Lung (tissue), 12 donors: ENCODE results near the gene BTBD16. TPM values are rescaled to one million over a fixed set of nuclear protein-coding genes. Genes with fewer than 3 reads are reported as not detected.

Experiments
- ATAC-seq: fragments of 200-7000 bp; cut with Tn5 transposase; one replicate; pipeline ENCODE4 v1.9.1; 2020; ENCODE audit warnings: moderate number of reproducible peaks; ENCODE audit not compliant: insufficient read depth, low FRiP score
- DNase-seq, 3 donors: peaks; one replicate each; pipeline ENCODE4 v3.0.0-alpha.2; 2013 to 2017
- H3K27ac ChIP-seq, 2 donors: one replicate each; pipeline ENCODE4 v1.5.1; 2013; ENCODE audit warnings: mild to moderate bottlenecking in 2 of 2, moderate library complexity in 2 of 2, control low read depth in 1 of 2, inconsistent platforms in 1 of 2, low read depth in 1 of 2, low read length in 1 of 2
- H3K27me3 ChIP-seq, 3 donors: one replicate each; pipeline ENCODE4 v1.5.1; 2013; ENCODE audit warnings: low read length in 2 of 3; ENCODE audit not compliant: control insufficient read depth in 3 of 3, insufficient read depth in 3 of 3
- H3K36me3 ChIP-seq, 4 donors: one replicate each; pipeline ENCODE4 v1.5.1; 2013; ENCODE audit warnings: low read length in 4 of 4, mild to moderate bottlenecking in 1 of 4, moderate library complexity in 1 of 4; ENCODE audit not compliant: control insufficient read depth in 4 of 4, insufficient read depth in 4 of 4
- H3K4me1 ChIP-seq, 5 donors: one replicate each; pipeline ENCODE4 v1.5.1; 2013; ENCODE audit warnings: low read length in 5 of 5, mild to moderate bottlenecking in 2 of 5, moderate library complexity in 1 of 5; ENCODE audit not compliant: control insufficient read depth in 5 of 5, insufficient read depth in 5 of 5
- H3K4me3 ChIP-seq: one replicate; pipeline ENCODE4 v1.5.1; 2013; ENCODE audit warnings: mild to moderate bottlenecking, control low read depth, moderate library complexity
- H3K9ac ChIP-seq, 2 donors: one replicate each; pipeline ENCODE4 v1.5.1; 2013; ENCODE audit warnings: low read length in 2 of 2, control low read depth in 1 of 2; ENCODE audit not compliant: insufficient read depth in 1 of 2
- H3K9me3 ChIP-seq, 4 donors: one replicate each; pipeline ENCODE4 v1.5.1; 2013; ENCODE audit warnings: low read length in 3 of 4, mild to moderate bottlenecking in 1 of 4, moderate library complexity in 1 of 4; ENCODE audit not compliant: control insufficient read depth in 4 of 4, insufficient read depth in 3 of 4
- WGBS, 2 donors: extraction: QIAGEN DNeasy Blood & Tissue Kit; methylation state at CpG; one replicate each; pipeline ENCODE4 v1.1.7; 2013; 5-methylcytosine and 5-hydroxymethylcytosine counted together
- polyA plus RNA-seq, 2 donors: library from polyadenylated mRNA; stranded (reverse); fragments of 200-250 nt; gene quantifications; one replicate each; pipeline ENCODE4 v1.2.1, GENCODE V29; 2013
- total RNA-seq, 2 donors: library from RNA; depleted of rRNA in 1 of 2; stranded (reverse); fragments of >200 nt in 1 of 2; gene quantifications; one replicate each; pipeline ENCODE4 v1.2.1, GENCODE V29; 2014 to 2021
- TF ChIP-seq, protein P1 (sequence below): IDR thresholded peaks from 2 replicates; pipeline ENCODE4 v1.5.1; 2012; ENCODE audit warnings: mild to moderate bottlenecking; ENCODE audit errors: control extremely low read depth, extremely low read depth
- donor health status: control.
- donor health status: control.
- donor health status: Bipolar disorder and iron deficiency.
- donor health status: healthy.
- donor health status: DM: yes; HTN: yes; CAD: no.

The BTBD16 gene
- total and polyA plus RNA-seq, 4 donors, result 0.03 to 0.73 (median 0.67) TPM; not detected in 1

DNA sequence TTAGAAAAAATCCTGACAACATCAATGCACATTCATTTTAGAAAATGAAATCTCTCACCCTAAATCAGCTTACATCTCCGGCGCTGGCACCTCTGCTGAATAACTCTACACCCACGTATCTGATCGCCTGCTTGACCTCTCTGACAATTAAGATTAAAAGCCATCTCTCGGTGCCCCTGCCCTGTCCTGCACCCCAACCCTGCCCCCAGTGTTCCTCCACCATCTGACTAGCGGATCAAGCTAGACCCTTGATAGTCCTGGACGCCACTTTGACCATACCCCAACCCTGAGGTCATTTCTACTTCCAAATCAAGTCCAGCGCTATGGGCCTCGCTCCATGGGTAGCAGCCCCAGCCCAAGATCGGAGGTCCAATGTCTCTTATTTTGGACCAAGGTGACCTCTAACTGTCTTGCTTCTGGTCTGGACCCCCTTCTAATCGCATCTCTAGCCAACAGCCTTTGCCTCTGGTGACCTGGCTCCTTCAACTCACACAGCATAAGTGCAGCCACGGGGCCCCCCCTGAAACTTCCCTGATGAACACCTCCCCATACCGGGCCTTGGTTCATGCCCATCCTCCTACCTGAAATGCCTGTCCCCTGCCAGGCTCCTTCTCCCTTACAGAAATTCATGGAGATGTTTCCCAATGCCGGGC is 28.5 kb downstream of the BTBD16 start:
- no peaks in the 10 kb centered on the region for H3K4me1 ChIP-seq
- H3K4me3 ChIP-seq, result no peak overlapping the region
- no peaks in the 10 kb centered on the region for H3K36me3 ChIP-seq
- ATAC-seq (no peak), DNase-seq (no peak)
- H3K9me3 ChIP-seq, result no peaks in the 10 kb centered on the region
- no peak overlapping the region for H3K27ac ChIP-seq
- TF ChIP-seq, protein P1, sequence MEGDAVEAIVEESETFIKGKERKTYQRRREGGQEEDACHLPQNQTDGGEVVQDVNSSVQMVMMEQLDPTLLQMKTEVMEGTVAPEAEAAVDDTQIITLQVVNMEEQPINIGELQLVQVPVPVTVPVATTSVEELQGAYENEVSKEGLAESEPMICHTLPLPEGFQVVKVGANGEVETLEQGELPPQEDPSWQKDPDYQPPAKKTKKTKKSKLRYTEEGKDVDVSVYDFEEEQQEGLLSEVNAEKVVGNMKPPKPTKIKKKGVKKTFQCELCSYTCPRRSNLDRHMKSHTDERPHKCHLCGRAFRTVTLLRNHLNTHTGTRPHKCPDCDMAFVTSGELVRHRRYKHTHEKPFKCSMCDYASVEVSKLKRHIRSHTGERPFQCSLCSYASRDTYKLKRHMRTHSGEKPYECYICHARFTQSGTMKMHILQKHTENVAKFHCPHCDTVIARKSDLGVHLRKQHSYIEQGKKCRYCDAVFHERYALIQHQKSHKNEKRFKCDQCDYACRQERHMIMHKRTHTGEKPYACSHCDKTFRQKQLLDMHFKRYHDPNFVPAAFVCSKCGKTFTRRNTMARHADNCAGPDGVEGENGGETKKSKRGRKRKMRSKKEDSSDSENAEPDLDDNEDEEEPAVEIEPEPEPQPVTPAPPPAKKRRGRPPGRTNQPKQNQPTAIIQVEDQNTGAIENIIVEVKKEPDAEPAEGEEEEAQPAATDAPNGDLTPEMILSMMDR, result no peak
- 90 to 91% methylated on average over 14 of the region's 14 CpGs for WGBS, 2 donors
- H3K9ac ChIP-seq, result no peak overlapping the region
- H3K27me3 ChIP-seq, result no peaks in the 10 kb centered on the region

DNA sequence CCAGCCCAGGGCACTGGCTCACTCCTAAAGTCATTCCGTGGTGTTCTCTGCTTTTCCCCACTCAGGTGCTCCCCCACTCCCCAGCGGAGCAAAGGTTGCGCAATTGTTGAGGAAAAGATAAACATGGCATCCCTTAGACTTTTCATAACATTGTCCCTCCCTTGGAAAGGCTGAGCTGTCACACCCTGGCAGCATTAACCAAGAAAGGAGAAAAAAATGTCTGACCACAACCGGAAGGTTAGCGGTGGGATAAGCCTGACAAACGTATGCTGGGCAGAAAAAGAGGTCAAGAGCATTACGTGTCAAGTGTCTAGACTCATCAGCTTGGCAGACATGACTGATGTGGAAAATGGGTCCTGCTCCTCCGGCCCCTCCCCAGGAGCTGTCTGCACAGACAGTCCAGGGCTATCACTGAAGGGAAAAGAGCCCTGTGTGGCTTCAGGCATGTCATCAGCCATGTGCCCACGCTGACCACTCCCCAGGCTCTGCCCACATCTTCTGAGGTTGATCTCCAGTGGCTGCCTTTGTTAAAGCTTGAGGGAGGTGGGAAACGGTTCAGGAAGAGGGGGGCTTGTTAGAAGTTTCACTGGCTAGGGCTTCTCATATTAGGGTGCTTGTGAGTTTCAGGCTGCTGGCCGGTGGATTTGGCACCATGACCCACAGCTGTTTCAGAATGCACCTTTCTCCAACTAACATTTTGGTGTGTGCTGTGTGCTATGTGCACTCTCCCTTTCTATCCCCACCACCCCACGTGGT is 30.1 kb downstream of the BTBD16 start:
- Histone ChIP-seq H3K4me1 (no peaks in the 10 kb centered on the region), H3K27ac (no peak overlapping the region), H3K27me3 (no peaks in the 10 kb centered on the region), H3K9ac (no peak overlapping the region), H3K4me3 (no peak overlapping the region), H3K9me3 (no peaks in the 10 kb centered on the region), H3K36me3 (no peaks in the 10 kb centered on the region)
- TF ChIP-seq, protein P1, result no peak
- 58 to 63% methylated on average over 12 of the region's 12 CpGs for WGBS, 2 donors
- DNase-seq (no peak), ATAC-seq (no peak)

DNA sequence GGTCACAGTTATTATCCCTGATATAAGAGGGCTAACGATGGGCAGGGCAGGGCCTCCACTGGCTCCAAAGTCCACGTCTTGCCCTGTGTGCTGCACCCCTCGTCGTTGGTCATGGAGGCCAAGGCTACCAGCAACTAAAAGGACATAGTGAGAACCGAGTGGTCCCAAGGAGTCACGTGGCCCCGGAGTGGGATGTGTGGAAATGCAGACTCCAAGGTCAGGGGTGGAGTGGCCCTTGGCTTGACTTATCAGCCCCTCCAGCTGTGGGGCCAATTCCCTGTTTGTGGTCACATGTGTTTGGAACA is 30.7 kb downstream of the BTBD16 start:
- H3K27ac ChIP-seq, result no peak overlapping the region
- no peaks in the 10 kb centered on the region for H3K27me3 ChIP-seq
- H3K9me3 ChIP-seq, result no peaks in the 10 kb centered on the region
- H3K36me3 ChIP-seq, result no peaks in the 10 kb centered on the region
- H3K4me3 ChIP-seq, result no peak overlapping the region
- TF ChIP-seq, protein P1, result no peak
- WGBS, 2 donors, result 79 to 93% methylated on average over 7 of the region's 7 CpGs
- DNase-seq (no peak), ATAC-seq (no peak)
- H3K4me1 ChIP-seq, result no peaks in the 10 kb centered on the region
- no peak overlapping the region for H3K9ac ChIP-seq

DNA sequence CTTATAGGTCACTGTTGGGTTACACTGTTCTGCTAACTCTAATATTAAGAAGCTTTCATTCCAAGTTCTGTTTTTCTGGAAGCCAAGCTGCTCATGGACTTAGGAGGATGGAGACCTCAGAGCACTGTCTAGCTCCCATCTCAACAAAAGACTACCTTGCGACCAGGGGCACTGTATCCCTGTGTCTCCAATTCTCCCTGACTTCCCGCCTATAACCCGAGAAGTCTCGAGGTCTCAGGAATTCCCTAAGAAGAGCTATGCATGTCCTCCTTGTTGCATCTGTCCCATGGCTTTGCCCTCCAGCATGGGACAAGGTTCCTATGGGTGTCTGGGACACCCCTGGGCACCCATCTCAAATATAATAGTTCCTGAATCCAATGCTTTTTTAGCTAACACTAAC is 31.2 kb downstream of the BTBD16 start:
- WGBS, 2 donors, result 88 to 95% methylated on average over 4 of the region's 4 CpGs
- Histone ChIP-seq H3K4me3 (no peak overlapping the region), H3K4me1 (no peaks in the 10 kb centered on the region), H3K27me3 (no peaks in the 10 kb centered on the region), H3K36me3 (no peaks in the 10 kb centered on the region), H3K9me3 (no peaks in the 10 kb centered on the region), H3K9ac (no peak overlapping the region), H3K27ac (no peak overlapping the region)
- no peak for DNase-seq
- no peak for ATAC-seq
- TF ChIP-seq, protein P1, result no peak
